PC-3 (cell line): ENCODE measurements around the gene DUSP8. TPM values are rescaled to one million over a fixed set of nuclear protein-coding genes. Genes with fewer than 3 reads are reported as not detected.

Experiments used
- ATAC-seq: fragments of 200-7000 bp; cut with Tn5 transposase; 2 replicates; pipeline ENCODE4 v1.9.1; 2020; ENCODE audit warnings: mild to moderate bottlenecking, moderate library complexity
- BruUV-seq: library from RNA; stranded (reverse); fragments of 400-500 nt; replicated peaks from 2 replicates; lab custom pipeline; 2021; lab: Mats Ljungman, UMichigan
- CTCF ChIA-PET: fragments of 300-600 bp; sonication (Branson Sonifier 250); formaldehyde crosslinking; loops from one replicate; lab custom pipeline; 2022; ENCODE audit warnings: antibody characterized with exemption; lab: Charles Lee
- POLR2A ChIA-PET: fragments of 300-600 bp; sonication (Branson Sonifier 250); formaldehyde crosslinking; loops from one replicate; lab custom pipeline; 2022; ENCODE audit warnings: antibody characterized with exemption; ENCODE audit not compliant: unreplicated experiment; lab: Charles Lee
- DNase-seq: peaks from one replicate; pipeline ENCODE4 v3.0.0-alpha.2; 2015
- H2AFZ ChIP-seq: fragments of 300-600 bp; sonication (generic); 2 replicates; pipeline ENCODE4 v1.6.0; 2016; ENCODE audit warnings: antibody characterized with exemption, low read length
- H3F3A ChIP-seq: fragments of 300-600 bp; sonication (generic); one replicate; pipeline ENCODE4 v1.6.0; 2017; ENCODE audit warnings: antibody characterized with exemption, low read length, control low read depth, mild to moderate bottlenecking; ENCODE audit not compliant: unreplicated experiment
- H3K27ac ChIP-seq: fragments of 300-600 bp; sonication (generic); 2 replicates; pipeline ENCODE4 v1.5.1; 2016; ENCODE audit warnings: mild to moderate bottlenecking, low read length
- H3K27me3 ChIP-seq: fragments of 300-600 bp; sonication (generic); 2 replicates; pipeline ENCODE4 v1.6.1; 2016; ENCODE audit warnings: low read length, mixed read lengths
- H3K36me3 ChIP-seq: fragments of 300-600 bp; sonication (generic); 2 replicates; pipeline ENCODE4 v1.6.1; 2016; ENCODE audit warnings: low read depth, mixed run types, low read length, mixed read lengths
- H3K4me1 ChIP-seq: fragments of 300-600 bp; sonication (generic); 2 replicates; pipeline ENCODE4 v1.5.1; 2016; ENCODE audit warnings: low read length; ENCODE audit not compliant: insufficient read depth
- H3K4me2 ChIP-seq: fragments of 300-600 bp; sonication (generic); 2 replicates; pipeline ENCODE4 v1.6.0; 2016; ENCODE audit warnings: low read length
- H3K4me3 ChIP-seq: fragments of 300-600 bp; sonication (generic); 2 replicates; pipeline ENCODE4 v1.5.1; 2016; ENCODE audit warnings: mild to moderate bottlenecking, low read length, mixed read lengths
- H3K79me2 ChIP-seq: fragments of 300-600 bp; sonication (generic); 2 replicates; pipeline ENCODE4 v1.6.1; 2017; ENCODE audit warnings: low read length, mixed read lengths
- H3K9ac ChIP-seq: fragments of 300-600 bp; sonication (generic); 2 replicates; pipeline ENCODE4 v1.6.0; 2016; ENCODE audit warnings: mild to moderate bottlenecking, low read length
- H3K9me2 ChIP-seq: fragments of 300-600 bp; sonication (generic); replicated peaks from 2 replicates; pipeline ENCODE4 v1.6.1; 2016; ENCODE audit warnings: mixed run types, low read length, mixed read lengths
- H3K9me3 ChIP-seq: fragments of 300-600 bp; sonication (generic); 2 replicates; pipeline ENCODE4 v1.6.1; 2016; ENCODE audit warnings: low read length, mixed read lengths
- H4K20me1 ChIP-seq: fragments of 300-600 bp; sonication (generic); 2 replicates; pipeline ENCODE4 v1.6.1; 2016; ENCODE audit warnings: low read length, mixed read lengths
- CTCF ChIP-seq: fragments of 300-600 bp; sonication (generic); conservative IDR thresholded peaks from 2 replicates; pipeline ENCODE4 v1.5.1; 2017; ENCODE audit warnings: antibody characterized with exemption, low read depth, mild to moderate bottlenecking, low read length
- EZH2 ChIP-seq: fragments of 300-600 bp; sonication (generic); IDR thresholded peaks from one replicate; pipeline ENCODE4 v1.6.1; 2017; ENCODE audit warnings: antibody characterized with exemption, mild to moderate bottlenecking, low read length; ENCODE audit not compliant: unreplicated experiment
- EZH2phosphoT487 ChIP-seq: fragments of 300-600 bp; sonication (generic); IDR thresholded peaks from 2 replicates; pipeline ENCODE4 v1.6.1; 2018; ENCODE audit warnings: mild to moderate bottlenecking, antibody characterized with exemption, low read length, borderline replicate concordance
- intact Hi-C: fragments of 100-400 bp; cut with micrococcal nuclease; formaldehyde crosslinking; loops from 2 replicates; pipeline ENCODE4 v1.9.0; 2023
- total RNA-seq: library from RNA; depleted of rRNA; stranded (reverse); fragments of >200 nt; gene quantifications from 2 replicates; pipeline ENCODE4 v1.2.3, GENCODE V29; 2014; rRNA removed

The DUSP8 gene
- total RNA-seq, 1 experiment from 2014 or later, result 2.6 TPM

GRCh38 chr11:1504581-1505290 is 67.3 kb downstream of the DUSP8 start:
- Histone ChIP-seq H3K4me1 (no peaks in the 10 kb centered on the region), H3K9me3 (no peaks in the 10 kb centered on the region), H2AFZ (no peak overlapping the region), H3K36me3 (no peaks in the 10 kb centered on the region), H3K4me3 (no peak overlapping the region), H3K79me2 (peaks cover 34% of the 10 kb centered on the region), H3K9ac (no peak overlapping the region), H4K20me1 (no peaks in the 10 kb centered on the region), H3K9me2 (no peaks in the 10 kb centered on the region), H3K27ac (no peak overlapping the region), H3K27me3 (no peaks in the 10 kb centered on the region), H3F3A (no peaks in the 10 kb centered on the region), H3K4me2 (no peak overlapping the region)
- intact Hi-C loops, result no loop called here
- ChIA-PET CTCF (no interaction called here), POLR2A (no interaction called here)
- no peak for DNase-seq
- ATAC-seq, result no peak
- no TSS peak for BruUV-seq
- TF ChIP-seq EZH2 (no peak), CTCF (no peak), EZH2phosphoT487 (no peak)

DNA sequence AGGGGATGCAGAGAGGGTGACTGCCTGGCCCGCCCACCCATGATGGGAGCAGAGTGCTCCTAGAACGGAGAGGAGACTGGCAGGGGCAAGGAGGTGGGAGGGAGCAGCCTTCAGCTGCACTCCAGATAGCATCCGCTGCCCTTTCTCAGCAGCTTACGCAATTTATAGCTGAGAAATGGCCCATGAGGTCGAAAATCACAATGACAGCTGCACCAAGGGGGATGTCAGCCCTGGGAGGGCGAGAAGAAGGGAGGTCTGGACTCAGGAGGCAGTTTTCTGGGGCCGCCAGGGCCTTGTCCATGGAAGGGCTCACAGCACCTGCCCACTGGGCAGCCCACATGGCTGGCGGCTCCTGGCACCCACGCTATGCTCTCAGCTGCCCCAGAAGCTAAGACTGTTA is 67.9 kb downstream of the DUSP8 start:
- Histone ChIP-seq H3K27me3 (no peaks in the 10 kb centered on the region), H2AFZ (no peak overlapping the region), H3F3A (no peaks in the 10 kb centered on the region), H3K27ac (no peak overlapping the region), H3K36me3 (no peaks in the 10 kb centered on the region), H3K9me3 (no peaks in the 10 kb centered on the region), H3K4me1 (no peaks in the 10 kb centered on the region), H3K9ac (no peak overlapping the region), H3K9me2 (no peaks in the 10 kb centered on the region), H3K79me2 (peaks cover 30% of the 10 kb centered on the region), H4K20me1 (no peaks in the 10 kb centered on the region), H3K4me3 (no peak overlapping the region), H3K4me2 (no peak overlapping the region)
- intact Hi-C loops, result no loop called here
- DNase-seq, result no peak
- BruUV-seq, result no TSS peak
- ATAC-seq, result no peak
- ChIA-PET POLR2A (no interaction called here), CTCF (no interaction called here)
- TF ChIP-seq EZH2phosphoT487, result no peak
- TF ChIP-seq EZH2, result no peak
- no peak for TF ChIP-seq CTCF

Other genes starting within 250 kb of the DUSP8 start
- 1.2 and 2.8 TPM in 2 replicates for gene BRSK2, start 182.3 kb downstream of the DUSP8 start, total RNA-seq
- 23.0 and 31.0 TPM in 2 replicates for gene MOB2, start 85.5 kb downstream of the DUSP8 start, total RNA-seq
- not detected in 2 replicates for gene KRTAP5-1, start 13.0 kb upstream of the DUSP8 start, total RNA-seq
- gene KRTAP5-2, start 26.0 kb upstream of the DUSP8 start, total RNA-seq, result not detected in 2 replicates
- not detected in 2 replicates for gene KRTAP5-3, start 36.2 kb upstream of the DUSP8 start, total RNA-seq
- not detected in 2 replicates for gene KRTAP5-4, start 49.9 kb upstream of the DUSP8 start, total RNA-seq
- not detected in 2 replicates for gene KRTAP5-5, start 57.5 kb upstream of the DUSP8 start, total RNA-seq
- gene KRTAP5-6, start 124.9 kb upstream of the DUSP8 start, total RNA-seq, result not detected in 2 replicates
- 0.58 and 1.4 TPM in 2 replicates for gene IFITM10, start 178.3 kb upstream of the DUSP8 start, total RNA-seq
- 308 and 358 TPM in 2 replicates for gene CTSD, start 191.7 kb upstream of the DUSP8 start, total RNA-seq